Tibial nerve (tissue), 4 donors: Measurements from ENCODE around the gene NTRK1.

Experiments
- CTCF ChIP-seq, 5 experiments: fragments of 200-600 bp in 3 of 5; fragments of 450-650 bp in 2 of 5; sonication (generic) in 3 of 5; IDR thresholded peaks; one replicate each; pipeline ENCODE4 v1.5.1; 2016 to 2019; ENCODE audit warnings: antibody characterized with exemption in 5 of 5, mild to moderate bottlenecking in 3 of 5, moderate library complexity in 2 of 5
- EP300 ChIP-seq, 2 donors: sonication (generic); formaldehyde crosslinking; IDR thresholded peaks; one replicate each; pipeline ENCODE4 v1.6.1; 2017; ENCODE audit warnings: antibody characterized with exemption in 2 of 2, mild to moderate bottlenecking in 1 of 2
- POLR2A ChIP-seq, 2 donors: fragments of 450-650 bp; IDR thresholded peaks; one replicate each; pipeline ENCODE4 v1.6.1; 2017; ENCODE audit warnings: antibody characterized with exemption in 2 of 2, mild to moderate bottlenecking in 2 of 2, moderate library complexity in 2 of 2

GRCh38 chr1:156881101-156881500 is 20.4 kb downstream of the NTRK1 start:
- TF ChIP-seq CTCF (IDR thresholded peaks at IDR 0.05): no peak
- no peak for TF ChIP-seq POLR2A (IDR thresholded peaks at IDR 0.05)
- no peak for TF ChIP-seq EP300 (IDR thresholded peaks at IDR 0.05)
